GM12878 (cell line): ENCODE data around the gene OXA1L. TPM values are rescaled to one million over a fixed set of nuclear protein-coding genes. Genes with fewer than 3 reads are reported as not detected.

Experiments
- ATAC-seq: fragments of 200-7000 bp; cut with Tn5 transposase; 3 replicates; pipeline ENCODE4 v1.9.1; 2020; ENCODE audit warnings: mild to moderate bottlenecking, moderate library complexity
- BruUV-seq: library from RNA; stranded (reverse); fragments of 400-500 nt; replicated peaks from 2 replicates; lab custom pipeline; 2021; lab: Mats Ljungman, UMichigan
- CTCF ChIA-PET: fragments of 300-600 bp; sonication (Branson Sonifier 250); formaldehyde crosslinking; extraction: SDS; loops from one replicate; lab custom pipeline; 2021; ENCODE audit warnings: inconsistent platforms; lab: Yijun Ruan, JAX
- POLR2A ChIA-PET: fragments of 350-600 bp; formaldehyde crosslinking; extraction: SDS; loops from one replicate; lab custom pipeline; 2021; ENCODE audit warnings: inconsistent platforms; lab: Charles Lee
- RAD21 ChIA-PET: fragments of 300-600 bp; sonication (Branson Sonifier 250); formaldehyde crosslinking; loops from one replicate; lab custom pipeline; 2023; ENCODE audit warnings: antibody characterized with exemption; ENCODE audit not compliant: unreplicated experiment; lab: Charles Lee
- SMC1A ChIA-PET: fragments of 300-600 bp; sonication (Branson Sonifier 250); formaldehyde crosslinking; loops from one replicate; lab custom pipeline; 2023; ENCODE audit not compliant: unreplicated experiment, uncharacterized antibody; lab: Charles Lee
- DNase-seq: peaks from one replicate; pipeline ENCODE4 v3.0.0-alpha.2; 2011; ENCODE audit warnings: low read depth, low spot score
- FAIRE-seq: peaks from 3 replicates; lab custom pipeline; 2011; peaks lifted over from hg19 to GRCh38; lab: Jason Lieb, UNC
- H2AFZ ChIP-seq: 2 replicates; pipeline ENCODE4 v1.6.0; 2011; ENCODE audit warnings: low read depth, low read length, control low read depth; ENCODE audit not compliant: control insufficient read depth
- H3K27ac ChIP-seq: 2 replicates; pipeline ENCODE4 v1.5.1; 2011; ENCODE audit warnings: control low read depth; ENCODE audit not compliant: control insufficient read depth, insufficient read depth
- H3K27me3 ChIP-seq, 2 experiments: replicated peaks in 1 of 2; 2 replicates each; pipeline versions ENCODE4 v1.6.0 to v1.6.1; 2011; ENCODE audit warnings: low read length in 1 of 2; ENCODE audit not compliant: control insufficient read depth in 2 of 2, insufficient read depth in 2 of 2
- H3K36me3 ChIP-seq, 2 experiments: 2 replicates each; pipeline ENCODE4 v1.5.1; 2011; ENCODE audit warnings: low read length in 1 of 2; ENCODE audit not compliant: control insufficient read depth in 2 of 2, insufficient read depth in 2 of 2
- H3K4me1 ChIP-seq: 2 replicates; pipeline ENCODE4 v1.6.1; 2011; ENCODE audit warnings: mild to moderate bottlenecking, low read length, moderate library complexity, mixed read lengths; ENCODE audit not compliant: control insufficient read depth, insufficient read depth
- H3K4me2 ChIP-seq: 2 replicates; pipeline ENCODE4 v1.6.0; 2011; ENCODE audit warnings: control low read depth; ENCODE audit not compliant: control insufficient read depth, insufficient read depth
- H3K4me3 ChIP-seq: fragments of 200-600 bp; sonication (generic); 2 replicates; pipeline ENCODE4 v1.5.1; 2016
- H3K79me2 ChIP-seq: 2 replicates; pipeline ENCODE4 v1.6.0; 2011; ENCODE audit warnings: low read length; ENCODE audit not compliant: control insufficient read depth, insufficient read depth
- H3K9ac ChIP-seq: 2 replicates; pipeline ENCODE4 v1.8.0; 2011; ENCODE audit warnings: low read length, control low read depth, mixed read lengths; ENCODE audit not compliant: control insufficient read depth, insufficient read depth
- H3K9me3 ChIP-seq: replicated peaks from 3 replicates; pipeline ENCODE4 v1.5.1; 2011; ENCODE audit warnings: mild to moderate bottlenecking, low read length; ENCODE audit not compliant: control insufficient read depth, insufficient read depth
- H4K20me1 ChIP-seq: 2 replicates; pipeline ENCODE4 v1.6.0; 2011; ENCODE audit not compliant: control insufficient read depth, insufficient read depth
- CBX3 ChIP-seq: fragments of 200-600 bp; sonication (generic); IDR thresholded peaks from 2 replicates; pipeline ENCODE4 v1.6.1; 2016; ENCODE audit warnings: low read depth, borderline replicate concordance
- HSF1 ChIP-seq: fragments of 150-350 bp; IDR thresholded peaks from 2 replicates; pipeline ENCODE4 v1.6.1; 2014; ENCODE audit warnings: mild to moderate bottlenecking, low read depth, low read length
- IKZF1 ChIP-seq: fragments of 450-650 bp; conservative IDR thresholded peaks from 2 replicates; pipeline ENCODE4 v1.6.1; 2017; ENCODE audit warnings: antibody characterized with exemption, mild to moderate bottlenecking
- PRDM15 ChIP-seq: fragments of 450-650 bp; formaldehyde crosslinking; IDR thresholded peaks from 2 replicates; pipeline ENCODE4 v1.4.0; 2020; ENCODE audit warnings: mild to moderate bottlenecking, moderate library complexity
- SREBF1 ChIP-seq: IDR thresholded peaks from 2 replicates; pipeline ENCODE4 v1.6.1; 2012; ENCODE audit warnings: mild to moderate bottlenecking, low read length
- TARDBP ChIP-seq: IDR thresholded peaks from 2 replicates; pipeline ENCODE4 v1.6.1; 2016; ENCODE audit warnings: borderline replicate concordance
- ZBTB4 ChIP-seq: fragments of 450-650 bp; formaldehyde crosslinking; IDR thresholded peaks from 2 replicates; pipeline ENCODE4 v1.4.0; 2022; ENCODE audit warnings: mild to moderate bottlenecking, moderate library complexity
- ZNF24 ChIP-seq: fragments of 450-650 bp; IDR thresholded peaks from 2 replicates; pipeline ENCODE4 v1.6.1; 2017; ENCODE audit warnings: antibody characterized with exemption, mild to moderate bottlenecking
- WGBS: methylation state at CpG from one replicate; pipeline ENCODE4 v1.1.6; 2016; ENCODE audit warnings: low lambda C conversion rate; ENCODE audit not compliant: insufficient replicate concordance, insufficient coverage; ENCODE audit errors: missing lambda C conversion rate; 5-methylcytosine and 5-hydroxymethylcytosine counted together
- in situ Hi-C: fragments of 300-500 bp; cut with MboI; formaldehyde crosslinking; loops from 9 replicates; pipeline ENCODE4 v1.14.3; 2018; ENCODE audit warnings: mixed read lengths
- intact Hi-C: fragments of 100-400 bp; cut with micrococcal nuclease; formaldehyde crosslinking; loops from one replicate; pipeline ENCODE4 v1.14.2; 2022; ENCODE audit not compliant: unreplicated experiment
- polyA plus RNA-seq, 11 experiments: library from polyadenylated mRNA; depleted of rRNA in 4 of 11; unstranded in 6 of 11; stranded (reverse) in 5 of 11; fragments of >200 nt; fragmentation: Nextera tagmentation in 4 of 11; fragmentation: Illumina TruSeq in 1 of 11; extraction: Ambion mirVana in 4 of 11; extraction: Trizol in 1 of 11; gene quantifications; 1 replicate in 1 of 11; 2 replicates in 10 of 11; pipeline versions ENCODE4 v1.2.1 to v1.2.3, GENCODE V29; 2011 to 2016; ENCODE audit warnings: inconsistent platforms in 2 of 11, missing spikeins in 2 of 11, low read depth in 1 of 11
- total RNA-seq, 4 experiments: library from RNA; depleted of rRNA in 3 of 4; stranded (reverse); fragments of >200 nt in 3 of 4; fragmentation: Illumina TruSeq in 1 of 4; extraction: Trizol in 1 of 4; gene quantifications; 2 replicates each; pipeline versions ENCODE4 v1.2.1 to v1.2.3, GENCODE V29; 2013 to 2021

The OXA1L gene
- total and polyA plus RNA-seq, 10 of the 15 experiments (the other 5 are each of a cell fraction or from before 2014, with no cell fraction given): 105 to 289 (median 146) TPM

- Histone ChIP-seq H3K9ac (no peak overlapping the region), H3K27me3 (no peaks in the 10 kb centered on the region), H2AFZ (no peak overlapping the region), H4K20me1 (no peaks in the 10 kb centered on the region), H3K4me3 (peak overlapping the region; percentile 13; the same call in 1 of the 2 replicates), H3K9me3 (no peaks in the 10 kb centered on the region), H3K4me2 (peak overlapping the region; percentile 32), H3K27ac (peak overlapping the region; percentile 30), H3K36me3 (peaks cover 0 to 2% of the 10 kb centered on the region in 2 experiments; a peak in 2 of 4 replicates), H3K79me2 (peaks cover 44% of the 10 kb centered on the region), H3K4me1 (peaks cover 43% of the 10 kb centered on the region)
- DNase-seq (no peak), FAIRE-seq (no peak), ATAC-seq (no peak)
- ChIA-PET RAD21 (interaction anchor here (0.9 to 14.2 kb wide), 10 partner anchors 11 to 423 kb away, joined by 3 to 219 read pairs (median 4); partner anchors contain the start of gene OXA1L), POLR2A (interaction anchor here (0.6 to 17.5 kb wide), 4 partner anchors 11 to 239 kb away, joined by 3 to 245 read pairs (median 11); no protein-coding TSS in a partner anchor), SMC1A (interaction anchor here (0.7 to 16.0 kb wide), 8 partner anchors 11 to 238 kb away, joined by 3 to 395 read pairs (median 6); partner anchors contain the start of gene MRPL52), CTCF (interaction anchor here (0.8 to 5.8 kb wide), 10 partner anchors 11 to 45 kb away, joined by 3 to 36 read pairs (median 12); no protein-coding TSS in a partner anchor)
- in situ Hi-C loops: no loop called here
- no TSS peak for BruUV-seq
- 92% methylated on average over 5 of the region's 5 CpGs for WGBS
- intact Hi-C loops: no loop called here
- TF ChIP-seq ZBTB4 (CRISPR knock-in tag) (no peak), IKZF1 (no peak), ZNF24 (no peak), PRDM15 (CRISPR knock-in tag) (no peak), CBX3 (no peak), TARDBP (no peak), HSF1 (no peak), SREBF1 (no peak)
Measured at GRCh38 chr14:22808388-22809209, 42.1 kb downstream of the OXA1L start.
